Choroid plexus epithelial cell (primary cell): ENCODE results near the gene BPIFB4.

Experiments
- DNase-seq: peaks from one replicate; pipeline ENCODE4 v3.0.0-alpha.2; 2010; ENCODE audit warnings: low read depth
- H3K4me3 ChIP-seq: 2 replicates; pipeline ENCODE4 v1.5.1; 2011; ENCODE audit warnings: low read depth, mild to moderate bottlenecking, control low read depth, low read length, moderate library complexity
- TF ChIP-seq, protein P1 (sequence below): conservative IDR thresholded peaks from 2 replicates; pipeline ENCODE4 v1.5.1; 2011; ENCODE audit warnings: low read depth, mild to moderate bottlenecking, control low read depth, inconsistent platforms, low read length, moderate library complexity

The BPIFB4 gene

DNA sequence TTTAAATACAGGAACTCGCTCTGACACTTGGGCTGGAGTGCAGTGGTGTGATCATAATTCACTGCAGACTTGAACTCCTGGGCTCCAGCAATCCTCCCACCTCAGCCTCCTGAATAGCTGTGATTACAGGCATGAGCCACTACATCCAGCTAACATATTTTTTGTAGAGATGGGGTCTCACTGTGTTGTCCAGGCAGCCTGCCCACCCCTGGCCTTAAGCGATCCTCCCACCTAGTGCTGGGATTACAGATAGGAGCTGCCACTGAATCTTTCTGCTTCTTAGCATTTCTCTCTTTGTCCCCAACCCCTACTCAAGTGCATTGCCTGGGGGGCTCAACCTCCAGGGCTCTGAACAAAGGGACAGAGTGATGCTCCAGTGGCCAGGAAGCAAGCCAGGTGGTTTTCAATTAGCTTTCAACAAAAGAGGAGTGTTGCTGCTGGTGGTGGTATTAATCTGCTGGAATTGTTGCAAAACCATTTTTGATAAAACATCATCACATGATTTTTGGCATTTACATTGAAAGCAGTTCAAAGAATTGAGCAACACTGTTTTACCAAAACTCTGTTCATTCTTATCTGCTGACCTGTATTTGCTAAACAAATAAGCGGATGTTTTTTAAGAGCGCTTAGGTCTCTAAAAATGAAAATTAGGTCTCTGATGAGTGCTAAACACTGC, 48.1 kb downstream of the BPIFB4 start:
- no peak overlapping the region for H3K4me3 ChIP-seq
- TF ChIP-seq, protein P1, sequence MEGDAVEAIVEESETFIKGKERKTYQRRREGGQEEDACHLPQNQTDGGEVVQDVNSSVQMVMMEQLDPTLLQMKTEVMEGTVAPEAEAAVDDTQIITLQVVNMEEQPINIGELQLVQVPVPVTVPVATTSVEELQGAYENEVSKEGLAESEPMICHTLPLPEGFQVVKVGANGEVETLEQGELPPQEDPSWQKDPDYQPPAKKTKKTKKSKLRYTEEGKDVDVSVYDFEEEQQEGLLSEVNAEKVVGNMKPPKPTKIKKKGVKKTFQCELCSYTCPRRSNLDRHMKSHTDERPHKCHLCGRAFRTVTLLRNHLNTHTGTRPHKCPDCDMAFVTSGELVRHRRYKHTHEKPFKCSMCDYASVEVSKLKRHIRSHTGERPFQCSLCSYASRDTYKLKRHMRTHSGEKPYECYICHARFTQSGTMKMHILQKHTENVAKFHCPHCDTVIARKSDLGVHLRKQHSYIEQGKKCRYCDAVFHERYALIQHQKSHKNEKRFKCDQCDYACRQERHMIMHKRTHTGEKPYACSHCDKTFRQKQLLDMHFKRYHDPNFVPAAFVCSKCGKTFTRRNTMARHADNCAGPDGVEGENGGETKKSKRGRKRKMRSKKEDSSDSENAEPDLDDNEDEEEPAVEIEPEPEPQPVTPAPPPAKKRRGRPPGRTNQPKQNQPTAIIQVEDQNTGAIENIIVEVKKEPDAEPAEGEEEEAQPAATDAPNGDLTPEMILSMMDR = no peak
- peak; percentile 5 for DNase-seq

DNA sequence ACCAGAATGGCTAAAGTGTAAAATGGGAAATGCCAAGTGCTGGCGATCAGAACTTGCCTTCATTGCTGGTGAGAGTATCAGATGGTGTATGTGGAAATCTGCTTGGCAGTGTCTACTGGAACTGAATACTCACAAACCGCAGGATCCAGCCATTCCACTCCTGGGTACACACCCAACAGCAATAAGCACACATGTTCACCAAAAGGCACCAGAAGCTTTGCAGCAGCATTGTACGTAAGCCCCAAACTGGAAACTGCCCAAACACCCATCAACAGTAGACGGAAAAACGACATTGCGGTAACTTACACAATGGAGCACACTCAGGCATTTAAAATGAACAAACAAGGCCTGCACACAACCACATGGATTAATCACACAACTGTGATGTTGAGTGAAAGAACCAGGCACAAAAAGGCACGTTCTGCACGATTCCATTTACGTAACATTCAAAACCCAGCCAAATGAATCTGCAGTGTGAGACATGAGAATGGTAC, 51.2 kb downstream of the BPIFB4 start:
- H3K4me3 ChIP-seq = no peak overlapping the region
- no peak for DNase-seq
- TF ChIP-seq, protein P1 = no peak

DNA sequence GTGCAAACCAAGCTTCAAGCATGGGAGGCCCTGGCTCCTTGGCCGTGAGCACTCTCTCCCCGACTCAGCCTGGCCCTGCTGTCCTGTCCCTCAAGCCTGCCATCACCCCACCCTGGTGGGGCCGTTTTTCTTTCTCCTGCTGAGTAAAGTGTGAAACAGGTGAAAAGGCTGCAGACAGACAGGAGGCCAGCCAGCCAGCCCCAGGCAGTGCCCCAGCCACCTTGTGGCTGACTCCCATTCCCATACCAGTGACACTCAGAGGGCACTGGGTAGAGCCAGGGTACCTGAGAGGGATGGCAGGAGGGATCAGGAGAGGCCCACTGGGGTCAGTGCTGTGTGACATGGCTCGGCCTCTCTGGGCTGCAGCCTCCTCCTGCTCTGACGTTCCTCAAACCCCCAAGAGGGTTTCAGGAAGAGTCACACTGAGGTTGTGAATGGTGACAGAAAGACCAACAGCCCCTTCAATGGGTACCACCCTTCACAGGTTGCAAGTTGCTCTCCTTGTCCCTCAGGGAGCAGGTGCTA, 52.6 kb downstream of the BPIFB4 start:
- no peak overlapping the region for H3K4me3 ChIP-seq
- DNase-seq = no peak
- TF ChIP-seq, protein P1 = no peak

DNA sequence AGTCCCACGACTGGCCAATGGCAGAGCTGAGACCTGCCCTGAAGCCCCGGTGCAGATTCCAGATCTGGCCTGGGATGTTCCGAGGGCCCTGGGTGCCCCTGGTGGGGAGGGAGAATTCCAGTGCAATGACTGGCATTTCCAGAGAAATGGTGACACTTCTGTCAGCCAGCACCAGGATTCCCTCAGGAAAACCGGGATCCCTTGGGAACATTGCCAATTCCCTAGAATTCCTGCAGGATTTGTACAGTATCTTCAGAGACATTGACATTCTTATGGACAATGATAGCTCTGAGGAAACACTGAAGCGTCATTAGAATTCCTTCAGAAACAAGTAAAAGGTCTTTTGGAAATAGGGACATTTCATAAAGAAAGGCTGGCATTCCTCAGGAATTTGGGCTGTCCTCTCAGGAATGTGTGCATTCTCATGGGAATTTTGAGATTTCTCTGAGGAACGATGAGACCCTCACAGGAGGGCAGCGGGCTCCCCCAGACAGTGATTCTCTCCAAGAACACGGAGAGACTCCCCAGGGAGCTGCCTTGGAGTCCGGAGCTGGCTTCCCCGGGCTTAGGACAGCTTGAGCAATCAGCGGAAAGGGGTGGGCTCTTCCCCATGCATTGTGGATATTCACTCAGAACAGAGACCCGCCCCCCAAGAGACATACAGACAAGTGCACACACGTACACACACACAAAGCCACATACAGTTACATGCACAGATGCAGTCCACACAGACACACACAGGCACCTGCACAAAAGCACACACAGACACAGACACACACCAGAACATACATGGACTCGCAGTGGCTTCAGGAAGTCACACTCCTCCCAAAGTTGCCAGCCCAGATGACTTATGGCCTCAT, 53.3 kb downstream of the BPIFB4 start:
- DNase-seq = no peak
- TF ChIP-seq, protein P1 = no peak
- no peak overlapping the region for H3K4me3 ChIP-seq

DNA sequence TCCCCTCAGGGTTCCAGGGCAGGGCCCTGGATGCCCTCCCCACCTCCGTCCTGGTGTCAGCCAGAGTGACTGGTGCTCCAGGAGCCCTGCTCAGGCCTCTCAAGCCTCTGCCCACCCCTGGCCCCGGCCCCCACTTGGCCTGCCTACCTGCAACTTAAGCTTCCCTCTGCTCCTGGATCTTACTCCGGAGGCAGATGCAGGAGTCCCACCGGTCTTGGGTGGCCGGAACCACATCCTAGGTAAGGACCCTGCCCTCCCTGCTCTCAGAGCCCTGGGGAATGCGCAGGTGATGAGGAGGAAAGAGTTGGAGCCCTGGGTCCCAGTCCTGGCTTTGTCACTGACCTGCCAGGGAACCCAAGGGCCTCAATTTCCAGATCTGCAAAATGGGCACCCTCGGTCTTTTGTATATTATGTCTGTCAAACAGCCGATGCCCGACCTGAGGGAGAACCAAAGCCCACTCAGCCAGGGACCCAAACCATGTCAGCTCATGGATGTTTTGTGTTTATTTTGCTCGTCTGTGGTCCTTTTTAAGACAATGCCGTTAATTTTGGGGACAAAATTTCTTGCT, 54.0 kb downstream of the BPIFB4 start:
- no peak for DNase-seq
- no peak overlapping the region for H3K4me3 ChIP-seq
- TF ChIP-seq, protein P1 = no peak

DNA sequence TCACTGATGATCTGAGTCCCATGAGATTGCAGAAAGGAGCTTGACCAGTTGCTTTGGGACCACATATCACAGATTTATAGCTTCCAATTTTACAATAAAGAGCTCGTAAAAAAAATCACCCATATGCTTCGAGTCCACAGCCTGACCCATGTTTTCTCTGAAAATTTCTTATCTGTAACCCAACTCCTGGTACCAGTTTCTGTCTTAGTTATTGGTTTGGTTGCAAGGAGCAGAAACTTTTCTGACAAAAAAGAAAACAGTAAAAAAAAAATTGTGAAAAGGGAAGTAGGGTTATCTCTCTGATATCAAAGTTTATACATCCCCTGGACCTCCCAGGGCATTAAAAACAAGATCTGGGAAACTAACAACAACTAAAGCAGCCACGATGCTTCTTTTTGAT, 57.8 kb downstream of the BPIFB4 start:
- DNase-seq = no peak
- TF ChIP-seq, protein P1 = no peak
- H3K4me3 ChIP-seq = no peak overlapping the region
